Stimulated activated CD8-positive, alpha-beta memory T cell treated with anti-CD3 and anti-CD28 coated beads, Interleukin-4, amount 100 ng/mL, for 1 hour (primary cell): ENCODE data around the gene C16orf54.
"Not testable (repeated sequence)": the region's sequence is repeated elsewhere in the genome, so short reads cannot be mapped to it uniquely, and the experiment has no call there.

Source experiments
- DNase-seq, 2 donors: peaks; one replicate each; pipeline ENCODE4 v3.0.0-alpha.2; 2020; ENCODE audit warnings: low read depth in 2 of 2, low spot score in 1 of 2

Gene C16orf54

DNA sequence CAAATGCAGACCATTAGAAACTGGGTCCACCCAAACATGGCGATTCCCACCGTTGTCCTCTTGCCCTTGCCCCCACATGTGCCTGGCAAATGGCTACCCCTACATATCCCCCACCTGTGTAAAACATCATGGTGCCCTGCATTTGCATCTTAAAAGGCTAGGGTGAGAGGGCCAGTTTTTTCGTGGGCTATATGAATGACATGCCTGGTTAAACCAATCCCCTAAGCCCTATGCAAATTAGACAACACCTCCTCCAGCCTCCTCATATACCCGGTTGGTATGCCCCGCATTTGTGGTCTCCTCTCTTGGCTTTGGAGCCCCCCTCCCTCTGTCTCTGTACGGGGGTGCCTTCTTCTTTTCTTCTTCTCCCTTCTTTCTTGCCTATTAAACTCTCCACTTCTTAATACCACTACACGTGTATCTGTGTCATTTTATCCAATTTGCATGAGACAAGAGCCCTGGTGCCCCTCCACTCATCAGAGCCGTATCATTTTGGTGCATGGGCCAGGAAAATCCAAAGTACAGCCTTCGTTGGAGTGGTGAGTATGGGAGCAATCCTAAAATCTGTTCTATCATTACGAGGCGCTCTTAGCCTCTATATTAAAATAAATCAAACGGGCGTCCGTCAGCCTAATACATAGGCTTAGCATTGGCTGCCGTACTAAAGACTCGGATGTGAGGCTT is 36.7 kb downstream of the C16orf54 start:
- no peak for DNase-seq

DNA sequence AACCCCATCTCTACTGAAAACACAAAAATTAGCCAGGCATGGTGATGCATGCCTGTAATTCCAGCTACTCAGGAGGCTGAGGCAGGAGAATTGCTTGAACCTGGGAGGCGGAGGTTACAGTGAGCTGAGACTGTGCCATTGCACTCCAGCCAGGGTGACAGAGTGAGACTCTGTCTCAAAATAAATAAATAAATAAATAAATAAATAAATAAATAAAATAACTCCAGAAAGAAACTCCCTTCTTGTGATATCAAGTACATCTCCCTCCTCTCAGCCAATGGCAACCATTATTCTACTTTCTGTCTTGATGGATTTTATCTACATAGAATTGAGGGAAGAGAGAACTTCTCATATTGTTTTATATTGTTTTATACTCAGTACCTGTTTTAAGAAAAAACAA is 38.6 kb downstream of the C16orf54 start:
- not testable (repeated sequence) for DNase-seq

DNA sequence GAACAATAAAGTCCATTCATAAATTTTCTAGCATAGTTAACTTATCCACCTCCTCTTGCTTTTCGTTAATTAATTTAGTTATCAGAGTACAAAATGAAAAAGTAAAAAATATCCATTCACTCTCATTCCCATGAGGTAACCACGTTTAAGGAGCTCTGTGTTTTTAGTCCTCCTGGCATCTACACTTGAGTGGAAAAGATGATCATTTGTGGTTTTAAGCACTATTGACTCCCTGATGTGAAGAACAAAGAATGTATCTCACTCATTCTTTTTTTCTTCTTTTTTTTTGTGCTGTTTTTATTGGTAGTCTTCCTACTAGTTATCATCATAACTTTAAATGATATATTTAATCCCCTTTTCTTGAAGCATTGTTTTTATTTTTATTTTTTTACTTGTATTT is 40.8 kb downstream of the C16orf54 start:
- DNase-seq, result no peak

DNA sequence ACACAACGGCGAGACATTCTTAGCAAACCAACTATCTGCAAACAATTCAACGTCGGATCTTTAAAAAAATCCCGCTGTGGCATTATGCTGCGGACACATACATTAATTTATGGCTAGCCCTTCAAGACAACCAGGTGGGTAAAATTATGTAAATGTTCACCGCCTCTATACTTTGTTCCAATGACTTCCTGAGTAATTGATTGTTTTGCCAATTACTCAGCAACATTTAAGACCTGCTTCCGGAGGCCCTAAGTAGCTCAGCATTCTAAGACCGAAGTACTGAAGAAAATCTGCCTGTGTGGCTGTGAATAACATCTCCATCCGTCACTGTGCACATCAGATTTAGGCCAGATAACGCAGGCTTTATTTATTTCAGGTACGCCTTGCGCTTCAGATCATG is 43.5 kb downstream of the C16orf54 start:
- no peak for DNase-seq

DNA sequence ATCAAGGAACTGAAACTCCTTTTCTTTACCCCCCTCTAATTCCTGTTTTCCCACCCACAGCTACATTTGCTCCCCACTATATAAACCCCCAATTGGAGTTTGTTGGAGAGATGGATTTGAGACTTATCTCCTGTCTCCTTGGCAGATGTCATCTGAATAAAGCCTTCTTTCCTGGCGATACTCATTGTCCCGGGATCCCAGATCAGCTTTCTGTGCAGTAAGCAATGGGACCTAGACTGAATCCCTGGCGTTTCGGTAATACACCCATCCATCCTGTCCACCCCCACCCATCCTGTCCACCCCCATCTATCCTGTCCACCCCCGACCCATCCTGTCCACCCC is 44.6 kb downstream of the C16orf54 start:
- no peak for DNase-seq

DNA sequence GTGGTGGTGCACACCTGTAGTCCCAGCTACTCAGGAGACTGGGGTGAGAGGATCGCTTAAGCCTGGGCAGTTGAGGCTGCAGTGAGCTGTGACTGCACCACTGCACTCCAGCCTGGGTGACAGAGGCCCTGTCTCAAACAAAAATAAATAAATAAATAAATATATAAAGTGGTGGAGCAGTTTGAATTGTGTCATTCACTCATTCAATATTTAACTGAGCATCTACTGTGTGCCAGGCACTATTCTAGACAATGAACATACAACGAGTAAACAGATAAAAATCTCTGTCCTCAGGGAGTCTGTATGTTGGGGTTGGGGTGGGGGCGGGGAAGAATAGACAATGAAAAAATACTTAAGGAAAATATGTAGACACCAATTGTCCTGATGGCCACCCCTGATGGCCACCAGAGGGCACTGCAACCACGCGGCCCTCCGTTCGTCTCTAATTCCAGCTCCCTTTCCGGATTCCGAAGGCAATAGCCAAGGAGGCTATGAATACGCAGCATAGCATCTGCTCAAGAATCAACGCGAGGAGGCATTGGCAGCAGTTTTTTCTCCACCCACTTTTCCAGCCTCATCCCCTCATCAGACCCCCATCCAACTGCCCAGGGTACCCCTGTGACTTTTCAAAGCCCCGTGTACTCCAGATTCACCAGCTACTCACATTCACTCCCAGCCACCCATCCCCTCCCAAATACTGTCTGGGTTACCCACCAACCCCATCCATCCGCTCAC is 45.4 kb downstream of the C16orf54 start:
- DNase-seq, result peak; percentile 28 to 59

DNA sequence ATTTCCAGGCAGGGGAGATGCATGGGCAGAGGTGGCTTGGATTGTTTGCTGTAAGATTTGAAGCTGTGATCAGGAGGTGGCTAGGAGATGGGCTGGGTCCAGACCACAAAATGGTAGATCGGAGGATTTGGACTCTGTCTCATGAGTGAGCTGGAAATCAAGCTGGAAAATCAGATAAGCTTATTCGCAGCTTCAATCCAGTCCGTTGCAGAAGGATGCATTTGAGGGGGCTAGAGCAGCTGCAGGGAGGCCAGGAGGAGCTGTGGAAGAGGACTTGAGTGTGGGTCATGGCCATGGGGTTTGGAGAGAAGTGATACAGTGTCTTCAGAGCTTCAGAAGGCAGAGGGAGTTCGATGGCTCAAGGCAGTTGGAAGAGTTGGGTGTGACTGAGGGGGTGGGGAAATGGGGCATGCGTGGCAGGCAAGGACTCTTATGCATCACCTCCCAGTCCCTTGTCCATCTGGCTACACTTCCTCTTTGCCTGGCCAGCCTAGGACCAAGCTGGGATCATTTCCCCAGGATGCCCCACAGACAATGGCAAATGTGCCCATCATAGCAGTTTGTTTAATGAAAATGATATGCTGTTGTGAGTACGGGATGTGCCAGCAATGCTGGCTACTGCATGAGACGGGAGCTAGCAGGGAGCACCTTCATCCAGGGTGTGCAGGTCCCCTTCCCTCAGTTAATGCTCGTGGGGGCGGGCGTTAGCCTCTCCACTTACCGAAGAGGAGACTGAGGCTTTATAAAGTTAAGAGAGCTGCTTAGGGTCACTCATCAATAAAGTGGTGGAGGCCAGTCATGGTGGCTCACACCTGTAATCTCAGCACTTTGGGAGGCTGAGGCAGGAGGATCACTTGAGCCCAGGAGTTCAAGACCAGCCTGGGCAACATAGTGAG is 46.2 kb downstream of the C16orf54 start:
- no peak for DNase-seq

DNA sequence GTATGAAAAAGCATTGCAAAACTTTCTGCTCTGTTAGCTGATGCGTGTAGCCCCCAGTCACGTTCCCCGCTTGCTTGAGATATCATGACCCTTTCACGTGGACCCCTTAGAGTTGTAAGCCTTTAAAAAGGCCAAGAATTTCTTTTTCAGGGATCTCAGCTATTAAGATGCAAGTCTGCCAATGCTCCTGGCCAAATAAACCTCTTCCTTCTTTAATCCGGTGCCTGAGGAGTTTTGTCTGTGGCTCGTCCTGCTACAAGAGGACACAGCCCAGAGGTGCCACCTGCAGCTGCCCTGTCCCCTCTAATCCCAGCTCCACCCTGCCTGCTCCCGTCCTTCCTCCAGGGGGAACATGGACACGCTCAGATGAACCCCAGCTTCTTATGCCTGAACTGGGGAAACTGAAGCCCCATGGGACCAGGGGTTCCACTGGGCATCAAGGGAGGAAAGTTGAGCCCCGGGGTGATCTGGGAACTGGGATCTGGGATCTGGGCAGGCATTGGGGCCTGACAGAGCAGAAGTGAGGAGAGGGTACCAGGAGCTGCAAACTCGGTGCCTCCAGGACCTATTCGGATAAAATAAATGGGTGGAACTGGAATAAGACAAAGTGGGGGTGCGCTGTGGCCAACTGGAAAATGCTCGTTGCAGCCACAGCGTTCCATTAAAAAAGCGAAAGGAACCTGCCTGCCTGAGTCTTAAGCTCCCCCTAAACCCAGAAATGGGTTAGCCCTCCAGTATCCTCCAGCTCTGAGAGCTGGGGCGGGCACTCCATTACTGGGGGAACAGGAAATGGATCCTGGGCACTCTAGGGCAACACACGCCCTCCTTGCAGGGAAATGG is 47.1 kb downstream of the C16orf54 start:
- no peak for DNase-seq

DNA sequence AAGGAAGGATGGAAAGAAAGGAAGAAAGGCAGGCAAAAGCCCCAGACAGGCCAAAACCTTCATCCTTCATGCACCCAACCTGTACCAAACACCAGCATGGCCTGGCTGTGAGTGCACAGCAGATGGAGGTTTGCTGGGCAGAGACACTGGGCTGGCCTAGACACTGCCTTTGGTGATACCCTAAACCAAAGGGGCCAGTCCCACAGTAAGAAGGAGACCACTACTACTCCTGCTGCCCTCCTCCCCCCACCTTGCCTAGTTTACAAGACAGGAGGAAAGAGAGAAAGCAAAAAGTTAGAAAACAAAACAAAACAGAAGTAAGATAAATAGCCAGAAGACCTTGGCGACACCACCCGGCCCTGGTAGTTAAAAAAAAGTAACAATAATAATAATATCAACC is 47.7 kb downstream of the C16orf54 start:
- no peak for DNase-seq

DNA sequence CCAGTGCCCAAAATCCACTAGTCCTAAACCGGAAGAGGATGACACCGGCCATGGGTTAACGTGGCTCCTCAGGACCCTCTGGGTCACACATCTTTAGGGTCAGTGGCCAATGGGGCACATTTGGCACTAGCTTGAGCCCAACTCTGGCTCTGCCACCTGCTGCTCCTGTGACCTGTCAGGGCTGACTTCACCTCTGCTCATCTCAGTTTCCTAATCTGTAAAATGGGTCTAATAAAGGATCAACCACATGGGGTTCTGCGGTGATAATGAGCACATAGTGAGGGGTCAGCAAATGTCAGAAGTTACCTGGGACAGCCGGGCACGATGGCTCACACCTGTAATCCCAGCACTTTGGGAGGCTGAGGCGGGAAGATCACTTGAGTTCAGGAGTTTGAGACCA is 48.4 kb downstream of the C16orf54 start:
- DNase-seq, result no peak

DNA sequence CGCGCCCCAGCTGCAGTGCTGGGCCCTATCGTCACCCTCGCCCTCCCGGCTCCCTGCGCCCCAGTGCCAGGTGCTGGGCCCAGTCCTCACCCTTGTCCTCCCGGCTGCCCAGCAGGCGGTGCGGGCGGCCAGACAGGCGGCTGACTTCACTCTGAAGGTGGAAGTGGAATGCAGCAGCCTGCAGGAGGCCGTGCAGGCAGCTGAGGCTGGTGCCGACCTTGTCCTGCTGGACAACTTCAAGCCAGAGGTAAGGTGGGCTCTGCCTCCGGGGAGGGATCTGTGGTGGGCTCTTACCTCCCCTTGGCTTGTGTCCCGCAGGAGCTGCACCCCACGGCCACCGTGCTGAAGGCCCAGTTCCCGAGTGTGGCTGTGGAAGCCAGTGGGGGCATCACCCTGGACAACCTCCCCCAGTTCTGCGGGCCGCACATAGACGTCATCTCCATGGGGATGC is 48.9 kb downstream of the C16orf54 start:
- DNase-seq, result no peak

DNA sequence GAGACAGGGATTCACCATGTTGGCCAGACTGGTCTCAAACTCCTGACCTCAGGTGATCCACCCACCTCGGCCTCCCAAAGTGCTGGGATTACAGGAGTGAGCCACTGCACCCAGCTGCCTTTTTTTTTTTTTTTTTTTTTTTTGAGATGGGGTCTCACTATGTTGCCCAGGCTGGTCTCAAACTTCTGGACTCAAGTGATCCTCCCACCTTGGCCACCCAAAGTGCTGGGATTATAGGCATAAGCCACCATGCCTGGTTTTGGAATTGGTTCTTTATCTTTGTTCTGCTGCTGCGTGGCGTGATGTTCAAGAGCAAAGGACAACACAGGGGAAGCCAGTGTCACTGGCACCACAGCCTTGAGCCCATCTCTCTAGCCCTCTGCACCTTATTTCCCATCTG is 50.1 kb downstream of the C16orf54 start:
- not testable (repeated sequence) for DNase-seq

DNA sequence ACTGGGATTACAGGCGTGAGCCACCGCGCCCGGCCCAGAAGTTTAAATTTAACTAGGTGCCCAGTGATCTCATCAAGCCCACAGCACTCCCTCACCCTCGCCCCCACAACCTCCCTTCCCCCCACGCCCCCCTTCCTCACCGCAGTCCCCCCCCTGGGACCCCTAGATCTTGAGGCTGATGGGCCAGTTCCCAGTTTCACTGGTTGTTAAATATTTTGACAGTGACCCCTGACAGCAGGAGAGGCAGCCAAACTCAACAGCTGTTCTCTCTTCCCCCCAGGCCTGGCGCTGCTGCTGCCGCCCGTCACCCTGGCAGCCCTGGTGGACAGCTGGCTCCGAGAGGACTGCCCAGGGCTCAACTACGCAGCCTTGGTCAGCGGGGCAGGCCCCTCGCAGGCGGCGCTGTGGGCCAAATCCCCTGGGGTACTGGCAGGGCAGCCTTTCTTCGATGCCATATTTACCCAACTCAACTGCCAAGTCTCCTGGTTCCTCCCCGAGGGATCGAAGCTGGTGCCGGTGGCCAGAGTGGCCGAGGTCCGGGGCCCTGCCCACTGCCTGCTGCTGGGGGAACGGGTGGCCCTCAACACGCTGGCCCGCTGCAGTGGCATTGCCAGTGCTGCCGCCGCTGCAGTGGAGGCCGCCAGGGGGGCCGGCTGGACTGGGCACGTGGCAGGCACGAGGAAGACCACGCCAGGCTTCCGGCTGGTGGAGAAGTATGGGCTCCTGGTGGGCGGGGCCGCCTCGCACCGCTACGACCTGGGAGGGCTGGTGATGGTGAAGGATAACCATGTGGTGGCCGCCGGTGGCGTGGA is 51.2 kb downstream of the C16orf54 start:
- no peak for DNase-seq

DNA sequence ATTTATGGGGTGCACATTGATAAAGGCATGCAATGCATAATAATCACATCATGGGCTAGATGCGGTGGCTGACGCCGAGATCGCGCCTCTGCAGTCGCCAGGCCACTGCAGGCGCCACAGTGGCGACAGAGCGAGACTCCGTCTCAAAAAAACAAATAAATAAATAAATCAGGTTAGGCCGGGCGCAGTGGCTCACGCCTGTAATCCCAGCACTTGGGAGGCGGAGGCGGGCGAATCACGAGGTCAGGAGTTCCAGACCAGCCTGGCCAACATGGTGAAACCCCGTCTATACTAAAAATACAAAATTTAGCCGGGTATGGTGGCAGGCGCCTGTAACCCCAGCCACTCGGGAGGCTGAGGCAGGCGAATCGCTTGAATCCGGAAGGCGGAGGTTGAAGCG is 53.2 kb downstream of the C16orf54 start:
- not testable (repeated sequence) for DNase-seq
